IMR-90 (cell line): Measurements from ENCODE around the gene MEGF11.

Experiments used
- BHLHE40 ChIP-seq: fragments of 150-350 bp; IDR thresholded peaks from 2 replicates; pipeline ENCODE4 v1.6.1; 2016; ENCODE audit warnings: mild to moderate bottlenecking, low read depth, low read length
- CEBPB ChIP-seq: IDR thresholded peaks from 2 replicates; pipeline ENCODE4 v1.6.1; 2012; ENCODE audit warnings: low read depth, low read length, improper control_type of control experiment
- FOS ChIP-seq: fragments of 150-350 bp; IDR thresholded peaks from 2 replicates; pipeline ENCODE4 v1.6.1; 2016; ENCODE audit warnings: low read depth, low read length
- MAZ ChIP-seq: IDR thresholded peaks from 2 replicates; pipeline ENCODE4 v1.6.1; 2012; ENCODE audit warnings: low read depth, mild to moderate bottlenecking, low read length, improper control_type of control experiment, moderate library complexity, borderline replicate concordance
- MXI1 ChIP-seq: IDR thresholded peaks from 2 replicates; pipeline ENCODE4 v1.6.1; 2012; ENCODE audit warnings: low read depth, mild to moderate bottlenecking, low read length, moderate library complexity, borderline replicate concordance
- POLR2A ChIP-seq: IDR thresholded peaks from 2 replicates; pipeline ENCODE4 v1.6.1; 2012; ENCODE audit warnings: mild to moderate bottlenecking, low read depth, low read length
- RAD21 ChIP-seq: IDR thresholded peaks from 2 replicates; pipeline ENCODE4 v1.6.1; 2012; ENCODE audit warnings: low read length, improper control_type of control experiment
- RCOR1 ChIP-seq: IDR thresholded peaks from 2 replicates; pipeline ENCODE4 v1.6.1; 2012; ENCODE audit warnings: mild to moderate bottlenecking, low read length, improper control_type of control experiment; ENCODE audit not compliant: insufficient replicate concordance
- RFX5 ChIP-seq: IDR thresholded peaks from 2 replicates; pipeline ENCODE4 v1.8.0; 2012; ENCODE audit warnings: low read depth, mild to moderate bottlenecking, low read length, moderate library complexity
- SMC3 ChIP-seq: fragments of 150-350 bp; IDR thresholded peaks from 2 replicates; pipeline ENCODE4 v1.6.1; 2016; ENCODE audit warnings: low read depth, mild to moderate bottlenecking, antibody characterized with exemption, low read length, moderate library complexity
- TF ChIP-seq, protein P1 (sequence below): conservative IDR thresholded peaks from 2 replicates; pipeline ENCODE4 v1.5.1; 2012; ENCODE audit warnings: mild to moderate bottlenecking, low read depth, low read length, improper control_type of control experiment
- TF ChIP-seq, protein P2 (sequence below): fragments of 150-350 bp; IDR thresholded peaks from 2 replicates; pipeline ENCODE4 v1.6.1; 2017; ENCODE audit warnings: mild to moderate bottlenecking, antibody characterized with exemption, low read length, low read depth

DNA sequence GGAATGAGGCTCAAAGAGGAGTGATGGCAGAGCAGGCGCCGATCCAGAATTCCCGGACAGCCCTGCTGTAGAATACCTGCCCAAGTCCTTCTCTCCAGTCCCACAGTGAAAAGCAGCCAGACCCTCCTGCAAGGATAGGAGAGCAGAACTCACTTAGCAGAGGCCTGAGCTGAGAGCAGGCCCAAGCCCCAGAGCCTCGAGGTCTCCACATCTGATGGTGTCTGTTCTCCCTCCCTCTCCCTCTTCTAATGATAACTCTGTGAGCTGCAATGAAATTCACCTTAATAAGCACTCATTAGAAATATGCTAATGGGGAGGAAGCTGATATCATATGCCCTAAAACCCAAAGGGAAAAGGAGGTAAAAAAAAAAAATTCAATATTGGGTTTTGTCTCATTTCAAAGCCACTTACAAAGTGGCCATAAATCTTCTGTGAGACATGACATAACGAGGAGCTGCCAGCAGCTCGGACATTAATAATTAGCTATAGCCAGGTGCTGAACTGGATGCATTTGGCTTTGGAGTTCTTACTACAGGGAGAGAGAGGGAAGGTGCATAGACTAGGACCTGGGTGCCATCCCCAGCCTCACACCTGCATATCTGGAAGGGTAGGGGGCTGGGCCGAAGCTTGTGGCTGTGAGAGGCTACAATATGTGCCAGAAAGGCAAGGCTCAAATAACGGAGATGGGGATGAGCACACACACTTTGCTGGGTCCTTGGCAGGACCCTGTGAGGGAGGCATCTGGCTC, 108.4 kb downstream of the MEGF11 start:
- TF ChIP-seq, protein P1, sequence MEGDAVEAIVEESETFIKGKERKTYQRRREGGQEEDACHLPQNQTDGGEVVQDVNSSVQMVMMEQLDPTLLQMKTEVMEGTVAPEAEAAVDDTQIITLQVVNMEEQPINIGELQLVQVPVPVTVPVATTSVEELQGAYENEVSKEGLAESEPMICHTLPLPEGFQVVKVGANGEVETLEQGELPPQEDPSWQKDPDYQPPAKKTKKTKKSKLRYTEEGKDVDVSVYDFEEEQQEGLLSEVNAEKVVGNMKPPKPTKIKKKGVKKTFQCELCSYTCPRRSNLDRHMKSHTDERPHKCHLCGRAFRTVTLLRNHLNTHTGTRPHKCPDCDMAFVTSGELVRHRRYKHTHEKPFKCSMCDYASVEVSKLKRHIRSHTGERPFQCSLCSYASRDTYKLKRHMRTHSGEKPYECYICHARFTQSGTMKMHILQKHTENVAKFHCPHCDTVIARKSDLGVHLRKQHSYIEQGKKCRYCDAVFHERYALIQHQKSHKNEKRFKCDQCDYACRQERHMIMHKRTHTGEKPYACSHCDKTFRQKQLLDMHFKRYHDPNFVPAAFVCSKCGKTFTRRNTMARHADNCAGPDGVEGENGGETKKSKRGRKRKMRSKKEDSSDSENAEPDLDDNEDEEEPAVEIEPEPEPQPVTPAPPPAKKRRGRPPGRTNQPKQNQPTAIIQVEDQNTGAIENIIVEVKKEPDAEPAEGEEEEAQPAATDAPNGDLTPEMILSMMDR, result no peak
- TF ChIP-seq CEBPB (no peak), POLR2A (no peak), RAD21 (no peak), MXI1 (no peak), RFX5 (no peak), FOS (no peak), SMC3 (no peak), RCOR1 (no peak), BHLHE40 (no peak), MAZ (no peak)
- TF ChIP-seq, protein P2, sequence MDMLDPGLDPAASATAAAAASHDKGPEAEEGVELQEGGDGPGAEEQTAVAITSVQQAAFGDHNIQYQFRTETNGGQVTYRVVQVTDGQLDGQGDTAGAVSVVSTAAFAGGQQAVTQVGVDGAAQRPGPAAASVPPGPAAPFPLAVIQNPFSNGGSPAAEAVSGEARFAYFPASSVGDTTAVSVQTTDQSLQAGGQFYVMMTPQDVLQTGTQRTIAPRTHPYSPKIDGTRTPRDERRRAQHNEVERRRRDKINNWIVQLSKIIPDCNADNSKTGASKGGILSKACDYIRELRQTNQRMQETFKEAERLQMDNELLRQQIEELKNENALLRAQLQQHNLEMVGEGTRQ, result no peak
